ENCODE data around the gene ZSCAN22. TPM values are rescaled to one million over a fixed set of nuclear protein-coding genes. Genes with fewer than 3 reads are reported as not detected.

Gene ZSCAN22
- total RNA-seq, 1 experiment from 2014 or later: 3.2 TPM

DNA sequence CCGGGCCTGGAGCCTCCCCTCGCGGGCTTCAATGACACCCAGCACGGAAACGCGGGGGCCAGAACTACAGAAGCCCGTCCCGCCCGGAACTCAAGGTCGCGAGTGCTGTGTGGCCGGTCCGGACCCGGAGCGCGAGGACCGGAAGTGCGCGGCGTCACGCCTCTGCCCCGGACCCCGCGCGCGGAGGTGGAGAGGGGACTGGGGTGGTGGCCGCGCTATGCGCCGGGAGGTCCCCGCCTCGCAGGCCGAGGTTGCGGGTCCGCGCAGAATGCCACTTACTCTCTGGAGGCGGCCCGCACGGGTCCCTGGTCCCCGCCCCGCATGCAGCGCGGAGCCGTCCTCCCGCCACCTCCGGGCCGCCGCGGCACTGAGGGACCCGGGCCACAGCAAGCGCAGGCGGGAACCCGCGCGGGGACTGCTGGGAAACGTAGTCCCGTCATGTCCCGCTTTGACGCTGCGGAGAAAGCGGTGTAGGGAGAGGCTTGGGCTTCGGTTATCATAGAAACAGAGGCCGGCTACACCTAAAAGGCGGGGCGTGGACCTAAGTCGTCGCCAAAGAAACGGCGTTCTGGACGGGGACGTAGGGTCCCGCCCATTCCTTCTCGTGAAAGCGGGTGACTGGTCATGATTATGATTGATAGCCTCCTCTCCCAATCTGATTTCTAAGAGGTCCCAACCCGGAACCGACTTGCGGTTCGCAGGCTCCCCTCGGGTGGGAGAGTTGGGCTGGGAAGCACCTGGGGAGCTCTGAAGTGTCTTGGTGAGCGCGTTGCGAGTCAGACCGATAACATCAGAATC, 54.1 kb downstream of the ZSCAN22 start, which contains the start of gene ZNF837:
Gene ZNF837, minus strand, starts transcription at position 369 of the 798 bp plus-strand sequence. CDS start 11,698 bp downstream, outside the sequence.
- H3K36me3 Mint-ChIP-seq: no peaks in the 10 kb centered on the region
- peaks cover 13% of the 10 kb centered on the region for H3K4me1 Mint-ChIP-seq
- no peaks in the 10 kb centered on the region for H3K9me3 Mint-ChIP-seq
- CTCF ChIA-PET: no interaction called here
- POLR2A ChIA-PET: interaction anchor here (0.7 kb wide), 1 partner anchor 17 kb away, joined by 3 read pairs; no protein-coding TSS in a partner anchor
- H3K4me3 Mint-ChIP-seq: peak within 1 kb of the TSS; percentile 85
- peak; percentile 90 for ATAC-seq
- no peaks in the 10 kb centered on the region for H3K27me3 Mint-ChIP-seq (ENCODE audit: low read depth)
- peak; percentile 99 for DNase-seq (ENCODE audit: low spot score)
- H3K27ac Mint-ChIP-seq: peak within 1 kb of the TSS; percentile 45
- TF ChIP-seq, protein P1, sequence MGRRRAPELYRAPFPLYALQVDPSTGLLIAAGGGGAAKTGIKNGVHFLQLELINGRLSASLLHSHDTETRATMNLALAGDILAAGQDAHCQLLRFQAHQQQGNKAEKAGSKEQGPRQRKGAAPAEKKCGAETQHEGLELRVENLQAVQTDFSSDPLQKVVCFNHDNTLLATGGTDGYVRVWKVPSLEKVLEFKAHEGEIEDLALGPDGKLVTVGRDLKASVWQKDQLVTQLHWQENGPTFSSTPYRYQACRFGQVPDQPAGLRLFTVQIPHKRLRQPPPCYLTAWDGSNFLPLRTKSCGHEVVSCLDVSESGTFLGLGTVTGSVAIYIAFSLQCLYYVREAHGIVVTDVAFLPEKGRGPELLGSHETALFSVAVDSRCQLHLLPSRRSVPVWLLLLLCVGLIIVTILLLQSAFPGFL (CRISPR knock-in tag; IDR thresholded peaks at IDR 0.05; ENCODE audit: borderline replicate concordance): 0 out of 2 replicates have a peak, but pooled peaks have one; percentile 19
- TF ChIP-seq SMAD4 (CRISPR knock-in tag; IDR thresholded peaks at IDR 0.05): no peak
- peak; percentile 80; the same call in 1 of the 2 replicates for TF ChIP-seq ETV6 (CRISPR knock-in tag; IDR thresholded peaks at IDR 0.05)
- TF ChIP-seq, protein P2, sequence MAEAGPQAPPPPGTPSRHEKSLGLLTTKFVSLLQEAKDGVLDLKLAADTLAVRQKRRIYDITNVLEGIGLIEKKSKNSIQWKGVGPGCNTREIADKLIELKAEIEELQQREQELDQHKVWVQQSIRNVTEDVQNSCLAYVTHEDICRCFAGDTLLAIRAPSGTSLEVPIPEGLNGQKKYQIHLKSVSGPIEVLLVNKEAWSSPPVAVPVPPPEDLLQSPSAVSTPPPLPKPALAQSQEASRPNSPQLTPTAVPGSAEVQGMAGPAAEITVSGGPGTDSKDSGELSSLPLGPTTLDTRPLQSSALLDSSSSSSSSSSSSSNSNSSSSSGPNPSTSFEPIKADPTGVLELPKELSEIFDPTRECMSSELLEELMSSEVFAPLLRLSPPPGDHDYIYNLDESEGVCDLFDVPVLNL (CRISPR knock-in tag; IDR thresholded peaks at IDR 0.05; ENCODE audit: borderline replicate concordance, low read depth): peak; percentile 76
- TF ChIP-seq GABPB1 (CRISPR knock-in tag; IDR thresholded peaks at IDR 0.05): peak; percentile 96
- TF ChIP-seq, protein P3, sequence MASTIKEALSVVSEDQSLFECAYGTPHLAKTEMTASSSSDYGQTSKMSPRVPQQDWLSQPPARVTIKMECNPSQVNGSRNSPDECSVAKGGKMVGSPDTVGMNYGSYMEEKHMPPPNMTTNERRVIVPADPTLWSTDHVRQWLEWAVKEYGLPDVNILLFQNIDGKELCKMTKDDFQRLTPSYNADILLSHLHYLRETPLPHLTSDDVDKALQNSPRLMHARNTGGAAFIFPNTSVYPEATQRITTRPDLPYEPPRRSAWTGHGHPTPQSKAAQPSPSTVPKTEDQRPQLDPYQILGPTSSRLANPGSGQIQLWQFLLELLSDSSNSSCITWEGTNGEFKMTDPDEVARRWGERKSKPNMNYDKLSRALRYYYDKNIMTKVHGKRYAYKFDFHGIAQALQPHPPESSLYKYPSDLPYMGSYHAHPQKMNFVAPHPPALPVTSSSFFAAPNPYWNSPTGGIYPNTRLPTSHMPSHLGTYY (CRISPR knock-in tag; IDR thresholded peaks at IDR 0.05): 0 out of 2 replicates have a peak, but pooled peaks have one; percentile 58
- TF ChIP-seq, protein P4, sequence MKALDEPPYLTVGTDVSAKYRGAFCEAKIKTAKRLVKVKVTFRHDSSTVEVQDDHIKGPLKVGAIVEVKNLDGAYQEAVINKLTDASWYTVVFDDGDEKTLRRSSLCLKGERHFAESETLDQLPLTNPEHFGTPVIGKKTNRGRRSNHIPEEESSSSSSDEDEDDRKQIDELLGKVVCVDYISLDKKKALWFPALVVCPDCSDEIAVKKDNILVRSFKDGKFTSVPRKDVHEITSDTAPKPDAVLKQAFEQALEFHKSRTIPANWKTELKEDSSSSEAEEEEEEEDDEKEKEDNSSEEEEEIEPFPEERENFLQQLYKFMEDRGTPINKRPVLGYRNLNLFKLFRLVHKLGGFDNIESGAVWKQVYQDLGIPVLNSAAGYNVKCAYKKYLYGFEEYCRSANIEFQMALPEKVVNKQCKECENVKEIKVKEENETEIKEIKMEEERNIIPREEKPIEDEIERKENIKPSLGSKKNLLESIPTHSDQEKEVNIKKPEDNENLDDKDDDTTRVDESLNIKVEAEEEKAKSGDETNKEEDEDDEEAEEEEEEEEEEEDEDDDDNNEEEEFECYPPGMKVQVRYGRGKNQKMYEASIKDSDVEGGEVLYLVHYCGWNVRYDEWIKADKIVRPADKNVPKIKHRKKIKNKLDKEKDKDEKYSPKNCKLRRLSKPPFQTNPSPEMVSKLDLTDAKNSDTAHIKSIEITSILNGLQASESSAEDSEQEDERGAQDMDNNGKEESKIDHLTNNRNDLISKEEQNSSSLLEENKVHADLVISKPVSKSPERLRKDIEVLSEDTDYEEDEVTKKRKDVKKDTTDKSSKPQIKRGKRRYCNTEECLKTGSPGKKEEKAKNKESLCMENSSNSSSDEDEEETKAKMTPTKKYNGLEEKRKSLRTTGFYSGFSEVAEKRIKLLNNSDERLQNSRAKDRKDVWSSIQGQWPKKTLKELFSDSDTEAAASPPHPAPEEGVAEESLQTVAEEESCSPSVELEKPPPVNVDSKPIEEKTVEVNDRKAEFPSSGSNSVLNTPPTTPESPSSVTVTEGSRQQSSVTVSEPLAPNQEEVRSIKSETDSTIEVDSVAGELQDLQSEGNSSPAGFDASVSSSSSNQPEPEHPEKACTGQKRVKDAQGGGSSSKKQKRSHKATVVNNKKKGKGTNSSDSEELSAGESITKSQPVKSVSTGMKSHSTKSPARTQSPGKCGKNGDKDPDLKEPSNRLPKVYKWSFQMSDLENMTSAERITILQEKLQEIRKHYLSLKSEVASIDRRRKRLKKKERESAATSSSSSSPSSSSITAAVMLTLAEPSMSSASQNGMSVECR (CRISPR knock-in tag; IDR thresholded peaks at IDR 0.05; ENCODE audit: borderline replicate concordance): peak; percentile 95; the same call in 1 of the 2 replicates
- peak; percentile 73; the same call in 1 of the 2 replicates for TF ChIP-seq EMX1 (CRISPR knock-in tag; IDR thresholded peaks at IDR 0.05)
- TF ChIP-seq, protein P5, sequence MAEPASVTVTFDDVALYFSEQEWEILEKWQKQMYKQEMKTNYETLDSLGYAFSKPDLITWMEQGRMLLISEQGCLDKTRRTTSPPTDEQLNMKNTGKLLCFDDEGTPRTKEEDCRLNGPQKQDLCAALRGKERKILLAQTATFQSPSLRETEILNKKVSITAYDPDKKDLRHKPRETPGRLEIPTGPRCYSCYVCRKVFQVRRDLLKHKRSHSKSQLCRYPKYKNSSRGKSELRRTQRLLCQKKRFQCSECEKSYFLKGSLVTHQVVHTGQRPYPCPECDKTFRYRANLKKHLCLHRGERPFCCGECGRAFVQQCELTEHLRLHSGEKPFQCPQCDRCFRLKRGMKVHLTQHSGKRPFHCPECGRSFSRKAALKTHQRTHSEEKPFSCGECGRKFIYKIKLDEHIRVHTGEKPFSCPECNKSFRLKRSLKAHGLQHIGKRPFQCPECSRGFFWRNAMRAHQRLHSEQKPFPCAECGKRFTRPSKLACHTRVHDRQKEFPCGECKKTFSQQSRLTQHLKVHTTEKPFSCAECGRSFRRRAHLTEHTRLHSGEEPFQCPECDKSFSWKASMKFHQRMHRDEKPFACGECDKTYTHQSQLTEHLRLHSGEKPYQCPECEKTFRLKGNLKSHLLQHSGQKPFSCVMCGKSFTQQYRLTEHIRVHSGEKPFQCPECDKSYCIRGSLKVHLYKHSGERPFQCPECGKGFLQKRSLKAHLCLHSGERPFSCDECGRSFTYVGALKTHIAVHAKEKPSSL (CRISPR knock-in tag; conservative IDR thresholded peaks at IDR 0.05): no peak
- TF ChIP-seq SP1 (CRISPR knock-in tag; conservative IDR thresholded peaks at IDR 0.05): peak; percentile 82
- TF ChIP-seq, protein P6, sequence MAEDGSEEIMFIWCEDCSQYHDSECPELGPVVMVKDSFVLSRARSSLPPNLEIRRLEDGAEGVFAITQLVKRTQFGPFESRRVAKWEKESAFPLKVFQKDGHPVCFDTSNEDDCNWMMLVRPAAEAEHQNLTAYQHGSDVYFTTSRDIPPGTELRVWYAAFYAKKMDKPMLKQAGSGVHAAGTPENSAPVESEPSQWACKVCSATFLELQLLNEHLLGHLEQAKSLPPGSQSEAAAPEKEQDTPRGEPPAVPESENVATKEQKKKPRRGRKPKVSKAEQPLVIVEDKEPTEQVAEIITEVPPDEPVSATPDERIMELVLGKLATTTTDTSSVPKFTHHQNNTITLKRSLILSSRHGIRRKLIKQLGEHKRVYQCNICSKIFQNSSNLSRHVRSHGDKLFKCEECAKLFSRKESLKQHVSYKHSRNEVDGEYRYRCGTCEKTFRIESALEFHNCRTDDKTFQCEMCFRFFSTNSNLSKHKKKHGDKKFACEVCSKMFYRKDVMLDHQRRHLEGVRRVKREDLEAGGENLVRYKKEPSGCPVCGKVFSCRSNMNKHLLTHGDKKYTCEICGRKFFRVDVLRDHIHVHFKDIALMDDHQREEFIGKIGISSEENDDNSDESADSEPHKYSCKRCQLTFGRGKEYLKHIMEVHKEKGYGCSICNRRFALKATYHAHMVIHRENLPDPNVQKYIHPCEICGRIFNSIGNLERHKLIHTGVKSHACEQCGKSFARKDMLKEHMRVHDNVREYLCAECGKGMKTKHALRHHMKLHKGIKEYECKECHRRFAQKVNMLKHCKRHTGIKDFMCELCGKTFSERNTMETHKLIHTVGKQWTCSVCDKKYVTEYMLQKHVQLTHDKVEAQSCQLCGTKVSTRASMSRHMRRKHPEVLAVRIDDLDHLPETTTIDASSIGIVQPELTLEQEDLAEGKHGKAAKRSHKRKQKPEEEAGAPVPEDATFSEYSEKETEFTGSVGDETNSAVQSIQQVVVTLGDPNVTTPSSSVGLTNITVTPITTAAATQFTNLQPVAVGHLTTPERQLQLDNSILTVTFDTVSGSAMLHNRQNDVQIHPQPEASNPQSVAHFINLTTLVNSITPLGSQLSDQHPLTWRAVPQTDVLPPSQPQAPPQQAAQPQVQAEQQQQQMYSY (CRISPR knock-in tag; IDR thresholded peaks at IDR 0.05): peak; percentile 87
- TF ChIP-seq ELF4 (CRISPR knock-in tag; IDR thresholded peaks at IDR 0.05; ENCODE audit: low read depth): peak; percentile 85; the same call in 1 of the 2 replicates
- no peak for TF ChIP-seq JAZF1 (CRISPR knock-in tag; IDR thresholded peaks at IDR 0.05)
- TF ChIP-seq, protein P7, sequence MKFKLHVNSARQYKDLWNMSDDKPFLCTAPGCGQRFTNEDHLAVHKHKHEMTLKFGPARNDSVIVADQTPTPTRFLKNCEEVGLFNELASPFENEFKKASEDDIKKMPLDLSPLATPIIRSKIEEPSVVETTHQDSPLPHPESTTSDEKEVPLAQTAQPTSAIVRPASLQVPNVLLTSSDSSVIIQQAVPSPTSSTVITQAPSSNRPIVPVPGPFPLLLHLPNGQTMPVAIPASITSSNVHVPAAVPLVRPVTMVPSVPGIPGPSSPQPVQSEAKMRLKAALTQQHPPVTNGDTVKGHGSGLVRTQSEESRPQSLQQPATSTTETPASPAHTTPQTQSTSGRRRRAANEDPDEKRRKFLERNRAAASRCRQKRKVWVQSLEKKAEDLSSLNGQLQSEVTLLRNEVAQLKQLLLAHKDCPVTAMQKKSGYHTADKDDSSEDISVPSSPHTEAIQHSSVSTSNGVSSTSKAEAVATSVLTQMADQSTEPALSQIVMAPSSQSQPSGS (CRISPR knock-in tag; IDR thresholded peaks at IDR 0.05; ENCODE audit: borderline replicate concordance, low read depth): 0 out of 2 replicates have a peak, but pooled peaks have one; percentile 70
- TF ChIP-seq ZNF396 (CRISPR knock-in tag; IDR thresholded peaks at IDR 0.05; ENCODE audit: borderline replicate concordance): no peak
- TF ChIP-seq SOX15 (CRISPR knock-in tag; IDR thresholded peaks at IDR 0.05): no peak
- 0 out of 2 replicates have a peak, but pooled peaks have one; percentile 67 for TF ChIP-seq IRF2 (CRISPR knock-in tag; IDR thresholded peaks at IDR 0.05; ENCODE audit: borderline replicate concordance, low read depth)
- TF ChIP-seq JUN (CRISPR knock-in tag; IDR thresholded peaks at IDR 0.05): peak; percentile 76; the same call in 1 of the 2 replicates
- no peak for TF ChIP-seq ZNF423 (CRISPR knock-in tag; IDR thresholded peaks at IDR 0.05)
- TF ChIP-seq NFE2L1 (CRISPR knock-in tag; IDR thresholded peaks at IDR 0.05): peak; percentile 84
